AML-193 (cell line): ENCODE measurements around the gene FTCD.
"Not testable (repeated sequence)": the region's sequence is repeated elsewhere in the genome, so short reads cannot be mapped to it uniquely, and the experiment has no call there.

Source experiments
- DNase-seq, 2 experiments: peaks; one replicate each; lab custom pipeline; 2025; lab: John Stamatoyannopoulos, UW

Gene FTCD

DNA sequence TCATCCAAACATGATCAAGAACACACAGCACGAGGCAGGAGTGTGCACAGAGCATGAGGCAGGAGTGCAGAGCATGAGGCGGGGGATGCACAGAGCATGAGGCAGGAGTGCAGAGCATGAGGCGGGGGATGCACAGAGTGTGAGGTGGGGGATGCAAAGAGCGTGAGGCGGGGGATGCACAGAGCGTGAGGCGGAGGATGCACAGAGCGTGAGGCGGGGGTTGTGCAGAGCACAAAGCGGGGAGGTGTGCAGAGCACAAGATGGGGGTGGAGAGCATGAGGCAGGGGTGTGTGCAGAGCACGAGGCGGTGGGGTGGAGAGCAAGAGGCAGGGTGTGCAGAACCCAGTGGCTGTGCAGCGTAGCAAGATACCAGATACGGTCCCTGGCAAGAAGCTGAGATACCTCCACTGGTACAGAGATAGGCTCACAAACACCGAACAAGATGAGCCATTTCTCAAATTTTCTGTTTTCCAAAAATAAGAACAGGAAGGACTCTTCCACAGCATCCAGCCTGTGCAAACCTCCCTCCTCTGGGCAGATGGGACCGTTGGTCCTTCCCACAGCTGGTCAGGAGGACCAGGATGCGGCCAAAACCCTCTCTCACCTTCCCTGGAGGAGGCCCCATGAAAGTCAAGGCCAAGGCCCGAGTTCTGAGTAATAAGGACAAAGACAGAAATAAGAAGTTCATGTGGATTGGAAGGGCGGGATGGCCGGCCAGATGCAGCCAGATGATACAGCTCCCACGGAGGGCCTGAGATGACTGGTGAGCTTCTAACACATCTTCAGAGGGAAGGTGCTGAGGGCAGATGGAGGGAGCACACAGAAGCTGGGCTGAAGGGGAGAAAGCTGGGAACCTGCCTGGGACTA lies 16.9 kb upstream of the FTCD start:
- no peak for DNase-seq

DNA sequence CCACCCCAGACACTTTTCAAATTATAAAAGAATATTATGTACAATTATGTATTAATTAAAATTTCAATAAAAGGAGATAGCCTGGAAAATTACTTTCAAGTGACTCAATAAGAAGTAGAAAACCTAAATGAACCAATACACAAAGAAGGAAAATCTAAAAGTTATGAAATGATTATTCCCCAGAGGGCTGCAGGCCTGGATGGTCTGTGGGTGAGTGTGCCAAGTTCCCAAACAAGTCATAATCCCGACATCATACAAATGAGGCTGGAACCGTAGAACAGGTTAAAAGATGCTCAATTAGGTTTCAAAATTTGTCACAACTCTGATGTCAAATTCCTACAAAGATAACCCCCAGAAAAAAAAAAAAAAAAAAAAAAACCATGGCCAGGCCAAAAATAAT lies 16.2 kb upstream of the FTCD start:
- DNase-seq: no peak

DNA sequence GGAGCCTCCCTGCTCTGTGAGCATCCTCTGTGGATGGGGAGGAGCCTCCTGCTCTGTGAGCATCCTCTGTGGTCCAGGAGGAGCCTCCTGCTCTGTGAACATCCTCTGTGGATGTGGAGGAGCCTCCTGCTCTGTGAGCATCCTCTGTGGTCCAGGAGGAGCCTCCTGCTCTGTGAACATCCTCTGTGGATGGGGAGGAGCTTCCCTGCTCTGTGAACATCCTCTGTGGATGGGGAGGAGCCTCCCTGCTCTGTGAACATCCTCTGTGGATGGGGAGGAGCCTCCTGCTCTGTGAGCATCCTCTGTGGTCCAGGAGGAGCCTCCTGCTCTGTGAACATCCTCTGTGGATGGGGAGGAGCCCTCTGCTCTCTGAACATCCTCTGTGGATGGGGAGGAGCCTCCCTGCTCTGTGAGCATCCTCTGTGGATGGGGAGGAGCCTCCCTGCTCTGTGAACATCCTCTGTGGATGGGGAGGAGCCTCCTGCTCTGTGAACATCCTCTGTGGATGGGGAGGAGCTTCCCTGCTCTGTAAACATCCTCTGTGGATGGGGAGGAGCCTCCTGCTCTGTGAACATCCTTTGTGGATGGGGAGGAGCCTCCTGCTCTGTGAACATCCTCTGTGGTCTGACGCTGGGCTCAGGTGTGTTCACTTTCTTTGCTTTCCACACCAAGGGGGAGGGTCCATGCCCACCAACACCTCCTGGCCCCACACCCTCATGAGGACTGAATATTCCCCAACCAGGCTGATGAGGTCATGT lies 15.2 kb upstream of the FTCD start:
- DNase-seq: not testable (repeated sequence)

DNA sequence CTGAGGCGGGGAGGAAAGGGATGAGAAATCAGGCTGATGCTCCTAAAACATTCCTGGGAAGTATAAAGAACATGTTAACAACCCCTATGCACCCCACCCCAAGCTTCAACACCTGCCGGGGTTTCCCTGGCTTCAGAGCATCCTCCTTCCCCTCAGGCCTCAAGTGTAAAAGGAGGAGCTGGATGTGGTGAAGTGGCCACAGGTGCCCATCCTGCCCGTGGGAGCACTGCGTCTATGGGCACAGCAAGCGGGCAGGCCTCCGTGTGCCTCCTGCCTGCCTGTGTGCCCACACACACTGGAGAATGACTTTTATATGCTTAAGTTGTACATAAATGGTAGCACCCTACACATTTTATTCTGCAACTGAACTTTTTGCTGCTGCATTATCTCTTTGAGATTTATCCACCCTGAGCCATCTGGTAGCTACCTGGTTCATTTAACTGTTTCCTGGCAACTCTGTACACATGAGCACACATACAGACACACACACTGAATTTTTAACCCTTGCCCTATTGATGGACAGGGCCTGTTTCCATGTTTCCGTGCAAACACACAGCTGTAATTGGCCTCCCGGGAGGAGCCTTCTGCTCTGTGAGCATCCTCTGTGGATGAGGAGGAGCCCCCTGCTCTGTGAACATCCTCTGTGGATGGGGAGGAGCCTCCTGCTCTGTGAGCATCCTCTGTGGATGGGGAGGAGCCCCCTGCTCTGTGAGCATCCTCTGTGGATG lies 13.4 kb upstream of the FTCD start:
- no peak for DNase-seq

DNA sequence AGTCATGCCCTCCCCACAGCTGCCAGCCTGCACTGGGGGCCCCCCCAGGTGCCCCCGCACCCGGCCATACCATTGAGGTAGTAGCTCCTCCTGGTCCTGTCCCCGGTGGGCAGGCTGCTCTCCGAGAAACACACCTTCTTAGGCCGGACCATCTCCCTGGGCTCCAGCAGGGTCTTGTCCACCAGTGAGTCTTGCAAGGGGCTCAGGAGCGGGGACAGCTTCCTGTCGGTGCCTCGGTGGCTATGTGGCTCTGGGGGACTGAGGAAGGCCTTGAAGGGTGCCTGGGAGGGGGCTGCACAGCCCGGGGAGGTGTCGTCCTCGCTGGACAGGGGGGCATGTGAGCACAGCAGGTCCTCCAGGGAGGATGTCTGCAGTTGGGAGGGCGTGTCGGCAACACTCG lies 12.9 kb upstream of the FTCD start:
- no peak for DNase-seq

DNA sequence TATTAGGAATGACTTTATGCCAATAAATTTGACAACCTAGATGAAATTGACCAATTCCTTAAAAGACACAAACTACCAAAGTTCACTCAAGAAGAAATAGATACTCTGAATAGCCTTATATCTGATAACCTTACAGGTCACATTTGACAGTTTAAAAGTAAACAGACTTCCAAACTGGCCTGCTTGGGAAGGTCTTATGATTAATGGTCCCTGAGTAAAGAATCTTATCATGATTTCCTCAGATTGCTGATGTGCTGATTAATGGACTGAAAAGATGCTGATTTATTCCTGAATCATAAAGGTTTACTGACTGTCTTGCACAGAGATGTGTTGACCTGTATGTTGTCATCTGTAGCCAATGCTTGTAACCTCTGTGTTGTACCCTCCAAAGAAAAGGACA lies 9.7 kb upstream of the FTCD start:
- no peak for DNase-seq

DNA sequence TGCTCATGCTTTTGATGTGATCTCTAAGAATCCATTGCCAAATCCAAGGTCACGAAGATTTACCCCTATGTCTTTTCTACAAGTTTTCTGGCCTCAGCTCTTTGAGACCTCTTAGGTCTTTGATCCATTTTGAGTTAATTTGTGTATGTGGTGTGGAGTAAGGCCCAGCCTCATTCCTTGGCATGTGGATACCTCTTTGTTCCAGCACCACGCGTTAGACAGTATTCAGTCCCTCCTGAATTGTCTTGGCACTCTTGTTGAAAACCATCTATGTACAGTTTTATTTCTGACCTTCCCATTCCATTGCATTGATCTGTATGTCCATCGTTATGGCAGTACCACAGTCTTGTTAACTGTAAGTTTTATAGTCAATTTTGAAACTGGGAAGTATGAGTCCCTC lies 8.0 kb upstream of the FTCD start:
- no peak for DNase-seq

DNA sequence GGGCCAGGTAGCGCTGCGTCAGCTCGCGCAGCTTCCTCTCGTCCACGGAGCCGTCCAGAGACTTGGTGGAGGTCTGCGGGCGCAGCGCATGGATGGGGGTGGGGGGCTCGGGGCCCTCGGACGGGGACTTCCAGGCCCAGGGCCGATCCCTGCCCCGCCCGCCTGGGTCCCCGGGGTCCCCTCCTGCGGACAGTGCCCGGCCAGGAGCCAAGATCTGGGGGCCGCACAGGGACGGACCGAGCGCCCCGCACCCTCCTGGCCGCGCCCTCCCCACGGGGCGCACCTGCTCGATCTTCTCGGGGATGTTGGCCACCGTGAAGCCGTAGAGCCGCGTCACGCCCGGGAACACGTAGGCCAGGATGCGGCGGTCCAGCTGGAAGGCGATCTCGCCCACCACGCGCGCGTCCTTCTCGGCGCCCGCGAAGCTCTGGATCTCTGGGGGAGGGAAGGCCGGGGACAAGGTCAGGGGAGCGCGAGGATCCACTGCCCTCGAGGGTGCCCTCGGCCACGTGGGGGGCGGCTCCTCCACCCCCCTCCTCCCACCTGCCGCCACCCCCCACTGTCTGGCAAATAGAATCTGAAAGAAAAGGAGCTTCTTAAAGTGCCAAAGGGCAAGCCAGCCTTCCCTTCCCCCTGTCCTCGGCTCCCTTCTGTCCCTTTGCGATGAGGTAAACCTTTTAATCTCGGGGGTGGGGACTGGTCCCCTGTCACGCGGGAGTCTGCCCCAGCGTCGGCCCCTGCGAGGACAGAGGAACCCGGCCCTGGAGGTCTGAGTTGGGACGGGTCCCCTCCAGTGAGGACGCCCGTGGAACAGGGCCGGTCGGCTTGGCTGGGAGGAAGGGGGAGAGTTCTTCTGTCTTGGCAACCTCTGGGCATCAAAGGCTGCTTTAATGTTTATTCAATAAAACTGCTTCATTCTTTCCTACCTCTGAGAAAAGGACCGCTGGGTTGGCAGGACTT lies 6.5 kb upstream of the FTCD start:
- DNase-seq: no peak

DNA sequence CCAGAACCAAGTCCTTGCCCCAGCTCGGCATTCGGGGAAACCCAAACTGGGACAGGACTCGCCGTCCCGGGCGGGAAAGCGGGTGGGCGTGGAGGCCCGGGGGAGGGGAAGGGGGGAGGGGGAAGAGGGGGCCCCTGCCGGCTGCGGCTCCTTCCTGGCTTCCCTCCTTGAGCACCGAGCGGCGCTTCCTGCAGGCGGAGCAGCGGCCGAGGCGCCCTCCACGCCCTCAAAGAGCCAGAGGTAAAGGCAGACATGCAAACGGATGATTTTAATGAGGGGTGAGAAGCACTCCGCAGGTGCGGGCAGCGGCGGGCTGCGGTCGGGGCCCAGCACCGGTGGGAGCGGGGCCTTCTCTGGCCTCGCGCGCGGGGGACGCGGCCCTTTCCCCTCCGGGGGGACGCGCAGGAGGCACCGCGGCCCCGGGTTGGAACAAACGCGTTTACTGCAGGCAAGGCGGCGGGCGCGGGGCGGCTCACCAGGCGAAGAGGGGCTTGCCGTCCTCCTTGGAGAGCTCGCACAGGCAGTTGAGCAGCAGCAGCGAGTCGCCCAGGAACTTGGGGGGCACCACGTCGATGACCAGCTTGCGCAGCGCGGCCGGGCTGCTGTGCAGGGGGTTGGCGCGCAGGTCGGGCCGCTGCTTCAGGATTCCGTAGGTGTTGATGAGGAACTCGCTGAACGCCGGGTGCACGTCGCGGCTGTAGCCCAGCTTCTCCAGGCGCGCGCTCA lies 5.7 kb upstream of the FTCD start:
- no peak for DNase-seq

DNA sequence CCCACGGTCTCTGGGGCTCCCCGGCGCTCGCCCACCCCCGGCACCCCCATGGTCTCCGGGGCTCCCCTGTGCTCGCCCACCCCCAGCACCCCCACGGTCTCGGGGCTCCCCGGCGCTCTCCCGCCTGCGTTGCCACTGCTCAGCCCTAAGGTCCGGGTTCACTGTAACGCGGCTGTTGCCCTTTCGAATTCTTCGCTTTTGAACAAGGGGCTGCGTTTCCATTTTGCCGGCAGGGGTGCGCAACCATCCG lies 5.2 kb upstream of the FTCD start:
- no peak for DNase-seq

DNA sequence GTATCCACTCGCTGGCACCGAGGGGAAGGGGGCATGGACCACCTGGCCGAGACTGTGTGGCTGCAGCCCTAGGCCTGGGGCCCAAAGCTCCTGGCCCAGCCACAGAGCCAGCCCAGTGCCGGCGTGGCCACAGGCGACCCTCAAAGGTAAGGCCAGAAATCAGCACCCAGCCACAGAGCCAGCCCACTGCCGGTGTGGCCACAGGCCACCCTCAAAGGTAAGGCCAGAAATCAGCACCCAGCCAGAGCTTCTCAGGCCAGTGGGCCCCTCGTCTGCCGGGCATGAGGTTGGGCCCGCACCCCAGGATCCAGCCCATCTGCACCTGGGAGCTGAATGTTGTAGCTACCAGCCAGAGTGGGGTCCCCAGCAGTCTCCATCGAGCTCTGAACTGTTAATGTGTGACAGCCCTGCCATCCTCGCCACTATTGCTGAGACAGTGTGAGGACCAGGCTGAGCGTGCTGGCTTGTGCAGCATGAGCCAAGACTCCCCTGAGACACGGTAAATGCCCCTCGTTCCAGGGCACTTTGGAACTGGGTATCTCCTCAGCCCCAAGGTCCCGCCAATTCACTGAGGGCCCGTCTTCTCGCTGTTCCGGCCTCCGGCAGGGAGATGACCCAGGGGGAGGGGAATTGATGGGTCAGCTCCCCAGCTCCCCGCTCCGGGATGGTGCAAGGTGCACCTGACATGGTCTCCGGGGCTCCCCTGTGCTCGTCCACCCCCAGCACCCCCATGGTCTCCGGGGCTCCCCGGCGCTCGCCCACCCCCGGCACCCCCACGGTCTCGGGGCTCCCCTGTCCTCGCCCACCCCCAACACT lies 4.7 kb upstream of the FTCD start:
- no peak for DNase-seq

DNA sequence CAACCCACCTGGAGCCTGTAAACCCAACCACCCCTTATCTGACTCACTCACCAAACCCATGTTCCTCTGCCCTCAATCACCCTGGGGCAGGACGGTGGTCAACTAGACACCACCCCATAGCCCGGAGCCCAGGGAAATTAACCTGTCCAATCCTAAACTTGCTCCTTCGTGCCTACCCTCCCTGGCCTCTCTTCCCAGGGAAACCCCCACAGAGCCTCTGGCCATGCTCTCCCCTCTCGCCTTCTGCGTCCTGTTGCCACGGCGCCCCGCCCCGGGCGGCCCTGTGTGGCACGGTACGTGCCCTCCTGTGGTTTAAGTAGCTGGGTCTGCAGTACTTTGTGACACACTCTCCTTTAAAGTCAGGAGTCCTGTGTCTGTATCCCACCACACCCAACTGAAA lies 4.0 kb upstream of the FTCD start:
- DNase-seq: no peak

DNA sequence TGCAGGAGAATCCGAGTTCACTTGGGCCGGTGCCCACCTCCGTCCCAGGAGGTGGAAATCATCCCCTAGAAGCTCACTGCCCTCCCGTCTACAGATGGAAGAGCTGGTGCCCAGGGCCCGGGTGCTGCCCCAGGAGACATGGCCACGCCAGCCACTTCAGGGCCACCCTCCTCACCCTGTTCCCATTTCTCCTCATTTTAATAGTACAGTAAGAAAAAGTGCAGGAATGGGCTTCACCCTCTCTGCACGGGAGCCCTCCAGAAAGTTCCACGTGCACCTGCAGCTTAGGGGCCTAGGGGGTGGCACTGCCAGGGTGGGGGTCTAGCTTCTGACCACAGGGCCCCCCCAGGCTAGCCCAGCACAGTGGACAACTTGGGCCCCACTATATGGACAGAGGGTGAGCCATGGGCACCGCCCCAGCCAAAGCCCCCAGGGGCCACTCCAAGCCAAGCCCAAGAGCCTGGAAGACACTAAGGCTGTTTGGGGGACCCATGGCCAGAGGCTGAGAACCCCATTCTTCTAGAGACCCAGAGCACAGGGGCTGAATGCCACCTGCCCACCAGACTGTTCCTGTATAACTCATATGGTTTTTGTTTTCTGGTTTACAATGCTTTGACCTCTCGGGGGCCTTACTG lies 3.4 kb upstream of the FTCD start:
- no peak for DNase-seq

DNA sequence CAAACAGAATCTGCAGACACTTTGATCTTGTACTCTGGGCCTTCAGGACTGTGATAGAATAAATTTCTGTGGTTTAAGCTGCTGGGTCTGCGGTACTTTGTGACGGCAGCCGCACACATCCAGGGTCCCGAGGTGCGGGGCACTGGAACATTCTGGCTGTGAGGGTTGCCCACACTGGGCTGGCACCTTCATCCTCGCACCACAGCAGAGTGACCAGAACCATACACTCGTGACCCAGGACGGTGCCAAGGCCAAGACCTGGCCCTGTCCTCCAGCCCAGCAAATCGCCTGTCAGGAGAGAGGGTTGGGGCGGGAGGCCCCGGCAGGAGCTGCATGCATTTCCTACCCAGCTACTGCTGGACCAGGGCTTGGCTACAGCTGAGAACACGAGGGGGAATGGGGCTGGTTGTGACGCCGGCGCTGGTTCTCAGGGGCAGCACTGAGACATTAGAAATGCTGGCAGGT lies 2.6 kb upstream of the FTCD start:
- DNase-seq: no peak

DNA sequence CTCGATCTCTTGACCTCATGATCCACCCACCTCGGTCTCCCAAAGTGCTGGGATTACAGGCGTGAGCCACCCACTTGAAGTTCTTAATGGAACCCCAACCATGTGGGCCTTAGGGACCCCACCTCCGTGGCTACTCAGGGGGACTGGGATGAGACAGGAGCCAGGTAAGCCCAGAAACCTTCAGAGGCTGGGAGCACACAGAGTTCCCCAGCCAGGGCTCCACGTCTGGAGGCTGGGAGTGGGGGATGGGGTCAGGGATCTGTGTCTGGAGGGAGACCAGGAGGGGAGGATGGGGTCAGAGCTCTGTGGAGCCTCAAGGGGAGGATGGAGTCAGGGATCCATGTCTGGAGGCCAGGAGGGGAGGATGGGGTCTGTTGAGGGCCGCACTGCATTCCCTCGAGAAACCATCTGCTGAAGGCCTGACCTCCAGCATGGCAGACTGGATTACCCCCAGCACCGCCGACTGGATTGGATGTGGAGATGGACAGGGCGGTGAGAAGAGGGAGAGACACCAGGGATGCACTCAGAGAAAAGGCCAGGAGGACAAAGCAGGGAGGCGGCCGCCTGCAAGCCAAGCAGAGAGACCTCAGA lies 2.1 kb upstream of the FTCD start:
- DNase-seq: no peak

DNA sequence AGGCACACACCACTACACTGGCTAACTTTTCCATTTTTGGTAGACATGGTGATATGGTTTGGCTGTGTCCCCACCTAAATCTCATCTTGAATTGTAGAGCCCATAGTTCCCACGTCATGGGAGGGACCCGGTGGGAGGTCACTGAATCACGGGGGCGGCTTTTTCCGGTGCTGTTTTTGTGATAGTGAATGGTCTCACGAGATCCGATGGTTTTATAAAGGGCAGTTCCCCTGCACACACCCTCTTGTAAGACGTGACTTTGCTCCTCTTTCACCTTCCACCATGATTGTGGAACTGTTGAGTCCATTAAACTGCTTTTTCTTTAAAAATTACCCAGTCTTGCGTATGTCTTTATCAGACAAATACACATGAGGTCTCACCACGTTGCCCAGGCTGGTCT lies 1.3 kb upstream of the FTCD start:
- DNase-seq: no peak

DNA sequence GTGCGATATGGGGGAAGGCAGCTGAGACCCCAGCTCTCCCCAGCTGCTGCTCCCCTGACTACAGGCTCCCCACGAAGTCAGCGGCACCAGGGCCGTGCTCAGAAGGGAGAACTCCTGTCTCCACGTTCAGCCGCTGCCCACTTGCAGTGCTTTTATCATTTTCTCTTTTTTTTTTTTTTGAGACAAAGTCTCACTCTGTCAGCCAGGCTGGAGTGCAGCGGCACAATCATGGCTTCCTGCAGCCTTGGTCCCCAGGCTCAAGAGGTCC lies 933 bp upstream of the FTCD start:
- no peak for DNase-seq

DNA sequence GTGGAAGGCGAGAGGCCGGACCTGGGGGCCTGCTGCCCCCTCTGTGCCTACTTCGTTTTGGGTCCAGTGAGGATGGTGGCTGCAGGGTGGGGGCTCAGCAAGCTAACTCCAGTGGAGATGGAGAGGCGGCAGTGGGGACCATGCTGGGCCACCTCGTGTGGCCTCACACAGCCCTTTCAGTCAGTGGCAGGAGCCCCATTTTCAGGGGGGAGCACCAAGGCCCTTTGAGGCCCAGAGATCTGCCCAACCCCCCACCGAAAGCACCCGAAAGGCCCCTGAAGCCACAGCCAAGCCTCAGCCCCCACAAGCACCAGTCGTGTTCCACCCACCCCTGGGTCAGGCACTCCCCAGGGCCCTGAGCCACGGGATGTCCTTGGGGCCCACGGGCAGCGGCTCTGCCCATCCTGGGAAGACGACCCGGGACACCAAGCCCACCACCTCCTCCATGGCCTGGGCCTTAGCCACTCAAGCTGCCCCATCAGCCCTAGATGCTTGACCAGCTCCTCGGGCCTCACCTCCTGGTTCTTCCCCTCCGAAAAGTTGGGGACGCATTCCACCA lies 345 bp downstream of the FTCD start:
- DNase-seq: no peak
